Left colon (tissue), 2 donors: ENCODE results near the gene SFRP4. TPM values are rescaled to one million over a fixed set of nuclear protein-coding genes. Genes with fewer than 3 reads are reported as not detected.

Experiments used
- ATAC-seq: fragments of 200-7000 bp; cut with Tn5 transposase; one replicate; pipeline ENCODE4 v1.9.1; 2020; ENCODE audit warnings: mild to moderate bottlenecking, moderate library complexity
- DNase-seq, 2 donors: peaks; one replicate each; pipeline ENCODE4 v3.0.0-alpha.2; 2020
- intact Hi-C, 2 donors: fragments of 100-400 bp; cut with DNase I in 1 of 2; cut with micrococcal nuclease in 1 of 2; formaldehyde crosslinking; loops; one replicate each; pipeline versions ENCODE4 v1.11.2 to v1.14.0; 2022; cut with DNase I, micrococcal nuclease
- total RNA-seq, 2 donors: library from RNA; stranded (reverse); fragmentation: NEBNext Ultra II Directional; extraction: Animal tissue kit (Norgen Biotek cat#: 25700); gene quantifications; one replicate each; pipeline ENCODE4 v1.2.1, GENCODE V29; 2021
- donor health status: DM: no; HTN: no; CAD: no.
- donor health status: DM: yes; HTN: yes; CAD: no.

SFRP4 gene
- total RNA-seq, 2 donors from 2014 or later, result 0.39 to 0.43 TPM

DNA sequence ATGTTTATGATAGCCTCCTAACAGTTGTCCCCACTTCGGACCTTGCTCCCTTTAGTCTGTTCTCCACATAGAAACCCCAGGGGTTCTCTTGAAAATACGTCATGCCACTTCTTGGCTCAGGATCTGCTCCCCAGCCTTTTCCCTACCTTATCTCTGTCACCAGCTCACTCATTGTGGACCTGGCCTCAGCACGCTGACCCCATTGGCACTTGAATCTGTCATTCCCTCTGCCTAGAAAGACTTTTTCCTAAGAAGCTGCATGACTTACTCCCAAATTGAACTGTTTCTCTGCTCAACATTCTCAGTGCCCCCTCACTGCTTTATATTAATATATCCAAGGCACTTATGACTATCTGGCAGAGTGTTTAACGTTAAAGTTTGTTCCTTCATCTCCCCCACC lies 12.3 kb upstream of the SFRP4 start:
- ATAC-seq, result no peak
- intact Hi-C loops, result no loop called here
- DNase-seq, result no peak

DNA sequence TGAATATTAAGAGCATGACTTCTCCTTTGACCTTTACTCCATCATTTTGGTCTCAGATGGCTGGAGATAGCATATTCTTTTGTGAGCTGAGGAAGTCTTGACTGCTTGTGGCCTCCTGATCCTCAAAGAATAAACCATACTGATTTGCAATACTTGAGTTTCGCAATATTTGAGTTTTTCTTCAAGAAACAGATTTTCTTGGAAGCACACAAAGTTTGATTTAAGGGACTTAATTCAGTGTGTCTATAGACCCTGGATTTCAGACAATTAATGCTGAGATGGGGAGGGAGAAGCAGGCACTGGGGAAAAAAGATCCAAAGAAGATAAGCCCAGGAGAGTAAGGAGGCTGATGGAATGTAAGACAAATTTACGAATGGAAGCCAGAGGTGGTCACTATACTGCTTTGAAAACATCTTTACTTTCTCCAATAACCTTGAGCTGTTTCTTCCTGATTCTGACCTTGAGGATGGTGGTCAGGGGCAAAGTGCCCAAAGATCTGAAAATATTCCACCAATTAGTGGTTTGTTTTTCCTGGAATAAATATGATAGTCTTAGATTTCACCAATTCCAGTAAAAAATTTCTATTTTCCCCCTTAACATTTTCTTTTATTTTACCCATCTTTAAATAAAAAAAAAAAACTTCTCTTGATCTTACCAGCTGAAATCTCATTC lies 11.3 kb upstream of the SFRP4 start:
- no peak for DNase-seq
- intact Hi-C loops, result no loop called here
- ATAC-seq, result no peak

DNA sequence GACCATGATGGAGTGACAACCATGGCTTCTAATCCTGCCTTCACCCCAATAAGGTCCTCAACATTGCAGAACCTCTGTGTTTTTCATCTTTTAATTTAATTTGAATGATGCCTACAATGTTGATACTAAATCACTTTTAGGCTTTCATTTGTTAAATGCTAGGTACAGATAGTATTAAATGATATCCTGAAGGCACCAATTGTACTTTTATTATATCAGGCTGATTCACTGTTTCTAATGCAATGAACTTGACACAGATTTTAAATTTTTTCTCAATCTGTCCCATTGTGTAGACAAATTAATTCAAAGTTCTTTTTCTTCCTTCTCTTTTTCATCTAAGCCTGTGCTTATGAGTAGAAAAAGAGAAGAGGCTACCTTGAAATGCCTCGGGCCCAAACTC lies 9.0 kb upstream of the SFRP4 start:
- no peak for ATAC-seq
- intact Hi-C loops, result no loop called here
- no peak for DNase-seq

DNA sequence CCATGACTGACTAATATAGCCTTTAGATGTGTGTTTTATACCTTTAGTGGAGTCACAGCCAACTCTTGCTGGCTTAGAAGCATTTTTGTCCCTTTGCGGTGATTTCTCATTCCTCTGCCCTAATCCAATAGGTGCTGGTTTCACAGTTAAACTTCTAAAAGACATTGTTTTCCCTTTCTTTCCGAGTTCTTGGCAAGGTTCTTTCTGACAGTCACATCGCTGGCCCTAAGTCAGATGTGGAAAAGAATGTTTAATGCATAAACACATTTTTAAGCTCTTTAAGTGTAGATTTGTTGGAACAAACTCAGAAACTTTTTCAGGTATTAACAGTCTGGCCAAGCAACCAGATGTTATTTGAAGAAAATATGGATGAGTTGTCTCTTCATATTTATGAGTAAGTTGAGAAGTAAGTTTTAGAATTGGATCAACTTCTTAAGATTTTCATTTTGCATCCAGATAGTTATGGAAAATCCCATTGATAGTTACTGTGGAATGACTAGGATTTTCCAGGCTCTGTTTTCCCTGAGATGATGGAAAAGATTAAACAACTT lies 7.9 kb upstream of the SFRP4 start:
- intact Hi-C loops, result no loop called here
- no peak for ATAC-seq
- no peak for DNase-seq

DNA sequence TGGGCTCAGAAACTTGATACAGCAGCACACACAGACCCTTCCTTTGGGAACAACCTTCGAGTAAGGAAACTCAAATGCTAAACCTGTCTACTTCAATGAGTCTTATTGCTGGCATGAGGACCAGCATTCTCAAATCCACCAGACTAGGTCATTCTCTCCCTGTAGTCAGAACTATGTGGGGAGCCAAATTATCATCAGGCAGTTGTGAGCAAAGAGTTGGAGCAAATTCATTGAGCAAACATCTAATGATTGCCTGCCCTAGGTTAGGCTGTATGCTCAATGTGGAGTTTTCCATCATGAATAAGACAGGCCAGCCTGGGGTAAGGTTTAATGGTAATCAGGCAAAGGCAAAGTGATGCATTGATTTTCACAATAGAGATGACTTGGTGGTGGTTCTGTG lies 7.4 kb upstream of the SFRP4 start:
- DNase-seq (no peak), ATAC-seq (no peak)
- intact Hi-C loops, result no loop called here

DNA sequence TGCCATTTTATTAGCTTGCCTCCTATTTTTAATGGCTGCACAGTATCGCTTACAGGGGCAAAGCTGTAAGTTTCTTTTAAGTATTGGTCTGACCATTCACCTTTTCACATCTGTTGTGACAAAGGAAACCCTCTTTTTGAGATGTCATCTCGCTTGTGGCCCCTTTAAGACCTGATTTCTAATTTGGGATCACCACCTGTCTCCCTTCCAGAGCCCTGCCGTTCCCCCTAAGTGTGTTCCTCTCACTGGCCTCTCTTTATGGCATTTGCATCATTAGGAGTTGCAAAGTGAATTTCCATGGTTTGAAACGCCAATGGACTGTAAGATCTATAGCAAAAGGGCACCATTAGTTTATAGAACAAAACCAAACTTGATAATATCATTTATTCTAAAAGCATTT lies 5.3 kb upstream of the SFRP4 start:
- ATAC-seq (no peak), DNase-seq (no peak)
- intact Hi-C loops, result no loop called here

DNA sequence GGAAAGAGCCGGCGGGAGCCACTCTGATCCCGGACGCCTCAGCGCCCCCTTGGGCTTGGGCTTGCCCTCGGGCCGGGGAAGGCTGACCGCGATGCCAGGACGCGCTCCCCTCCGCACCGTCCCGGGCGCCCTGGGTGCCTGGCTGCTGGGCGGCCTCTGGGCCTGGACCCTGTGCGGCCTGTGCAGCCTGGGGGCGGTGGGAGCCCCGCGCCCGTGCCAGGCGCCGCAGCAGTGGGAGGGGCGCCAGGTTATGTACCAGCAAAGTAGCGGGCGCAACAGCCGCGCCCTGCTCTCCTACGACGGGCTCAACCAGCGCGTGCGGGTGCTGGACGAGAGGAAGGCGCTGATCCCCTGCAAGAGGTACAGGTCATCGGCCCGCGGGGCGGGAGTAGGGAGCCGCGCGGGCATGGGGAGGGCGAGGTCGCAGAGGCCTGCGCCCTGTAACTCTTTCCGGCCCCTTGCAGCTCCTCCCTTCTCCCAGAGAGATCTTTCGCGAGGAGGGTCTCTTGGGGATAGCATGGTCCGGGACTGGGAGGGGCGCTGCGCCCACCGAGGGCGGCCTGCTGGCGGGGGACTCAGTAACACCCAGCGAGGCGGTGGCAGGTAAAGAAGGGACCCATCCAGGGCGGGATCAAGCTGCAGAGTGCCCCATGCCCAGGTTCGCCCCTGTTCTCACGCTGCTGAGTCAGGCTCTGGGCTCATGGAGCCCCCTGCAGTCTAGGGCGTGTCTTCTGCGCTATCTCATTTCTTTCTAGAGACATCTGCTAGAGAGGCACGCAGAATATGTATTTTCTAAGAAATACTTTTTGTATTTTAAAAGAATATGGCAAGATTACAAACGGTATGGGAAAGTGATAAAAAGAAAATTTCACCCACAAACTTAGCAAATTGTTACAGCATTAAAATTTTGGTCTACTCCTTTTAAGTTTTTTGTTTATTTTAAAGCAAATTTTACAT lies 4.5 kb upstream of the SFRP4 start:
- peak; percentile 77 for ATAC-seq
- DNase-seq, result peak; percentile 49 to 63
- intact Hi-C loops, result no loop called here

DNA sequence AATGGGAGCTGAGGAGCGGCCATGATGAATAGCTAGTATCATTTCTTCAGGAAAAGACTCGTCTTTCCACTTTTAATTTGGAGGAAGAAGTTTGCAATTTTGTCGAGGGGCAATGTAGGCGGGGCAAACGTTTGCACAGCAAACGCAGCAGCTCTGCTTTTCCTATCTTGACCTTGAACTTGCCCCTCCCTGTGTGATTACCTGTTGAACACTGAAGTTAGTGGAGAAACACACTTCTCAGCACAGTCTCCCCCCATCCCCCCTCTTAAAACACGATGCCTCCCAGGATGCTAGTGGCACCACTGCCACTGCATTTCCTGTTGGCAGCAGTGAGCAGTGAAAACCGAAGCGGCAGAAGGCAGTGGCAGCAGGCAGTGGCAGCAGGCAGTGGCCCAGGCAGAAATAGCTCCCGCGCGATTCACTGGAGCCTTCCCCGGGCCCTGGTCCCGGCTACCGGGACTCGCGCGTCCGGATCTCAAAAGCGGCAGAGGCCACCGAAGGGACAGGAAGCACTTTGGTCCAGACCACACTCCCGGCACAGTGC lies 3.8 kb upstream of the SFRP4 start, which contains the start of gene EPDR1:
Gene EPDR1, plus strand, starts transcription at position 336 of the 544 bp plus-strand sequence. CDS start 300 bp downstream, outside the sequence.
- ATAC-seq (peak; percentile 86), DNase-seq (peak; percentile 66 to 67)
- intact Hi-C loops, result no loop called here

DNA sequence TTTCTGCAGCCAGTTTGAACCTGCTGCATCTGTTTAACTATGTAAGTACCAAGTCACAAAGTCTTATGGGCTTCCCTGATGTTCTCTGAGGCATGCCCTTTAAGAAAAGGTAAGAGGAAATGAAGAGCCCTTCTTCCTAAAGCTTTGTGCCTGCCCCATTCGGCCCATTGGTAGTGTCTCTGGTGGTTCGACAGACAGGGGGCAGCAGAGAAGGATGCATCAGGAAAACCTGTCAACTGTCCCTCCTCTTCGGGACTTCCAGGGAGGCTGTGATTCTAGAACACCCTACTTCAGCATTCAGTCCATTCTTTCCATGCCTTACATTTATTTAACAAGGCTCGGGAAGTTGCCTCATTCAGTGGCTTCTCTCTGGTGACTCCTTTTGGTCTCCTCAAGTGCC lies 1.9 kb upstream of the SFRP4 start:
- intact Hi-C loops, result no loop called here
- no peak for ATAC-seq
- no peak for DNase-seq

DNA sequence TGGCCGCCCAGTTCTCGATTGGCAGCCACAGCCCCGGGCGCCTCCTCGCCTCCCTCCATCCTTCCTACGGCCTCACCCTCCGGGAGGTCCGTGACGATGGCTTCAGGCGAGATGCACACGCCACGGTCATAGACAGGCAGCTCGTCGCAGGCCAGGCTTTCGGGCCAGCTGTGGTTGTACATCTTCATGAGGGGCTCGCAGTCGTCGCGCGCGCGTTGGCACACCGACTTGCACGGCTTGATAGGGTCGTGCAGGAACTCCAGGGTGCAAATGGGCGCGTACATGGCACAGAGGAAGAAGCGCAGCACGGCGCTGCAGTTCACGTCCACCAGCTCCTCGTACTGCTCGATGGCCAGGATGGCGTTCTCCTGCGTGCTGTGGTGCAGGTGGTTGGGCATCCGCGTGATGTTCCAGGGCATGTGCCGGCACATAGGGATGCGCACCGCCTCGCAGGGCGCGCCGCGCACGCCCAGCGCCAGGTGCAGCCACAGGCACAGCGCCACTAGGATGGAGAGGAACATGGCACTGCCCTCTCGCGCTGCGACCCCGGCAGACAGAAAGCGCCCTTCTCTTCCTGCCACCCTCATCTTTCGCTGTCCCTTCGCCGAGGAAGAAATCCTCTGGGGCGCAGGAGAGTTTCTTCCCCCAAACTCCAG lies 472 bp downstream of the SFRP4 start:
- intact Hi-C loops, result no loop called here
- DNase-seq, result peak in 1 of 2 donors; percentile 8

DNA sequence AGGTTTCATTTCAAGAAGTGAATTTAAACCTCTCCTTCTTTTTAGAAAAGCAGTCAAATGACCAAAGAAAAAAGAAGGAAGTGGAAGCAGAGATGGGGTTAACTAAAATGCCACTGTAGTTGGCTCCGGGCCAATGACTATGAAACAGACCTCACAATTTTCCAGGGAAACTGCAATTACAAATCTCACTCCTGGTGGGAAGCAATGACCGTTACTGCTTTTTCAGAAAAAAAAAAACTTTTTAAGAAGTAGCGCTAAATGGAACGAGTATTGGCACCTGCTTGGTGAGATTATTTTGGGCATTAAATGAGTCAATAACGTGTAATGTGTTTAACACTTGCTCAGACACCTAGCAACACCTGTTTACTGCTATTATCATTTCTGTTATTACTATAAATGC lies 1.2 kb downstream of the SFRP4 start:
- ATAC-seq (no peak), DNase-seq (peak in 1 of 2 donors; percentile 11)
- intact Hi-C loops, result no loop called here

More for the DNA sequence above, 472 bp downstream of the SFRP4 start:
- peak; percentile 15 for ATAC-seq

DNA sequence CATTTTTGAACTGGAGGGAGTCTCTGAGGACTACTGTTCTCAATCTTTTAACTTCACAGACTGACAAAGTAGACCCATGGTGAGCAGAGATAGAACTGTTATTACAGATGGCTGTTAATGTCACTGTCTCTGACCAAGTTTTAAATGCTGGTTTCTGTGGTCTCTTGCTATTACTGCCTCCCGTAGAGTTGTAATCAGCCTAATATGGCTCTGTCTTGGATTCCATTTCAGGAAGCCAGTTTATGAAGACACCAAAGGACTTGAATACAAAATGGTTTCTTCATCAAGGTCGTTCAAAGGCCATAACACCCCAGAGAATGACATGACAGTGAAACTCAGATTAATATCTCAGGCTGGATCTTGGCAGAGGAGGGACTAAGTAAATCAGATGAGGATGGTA lies 3.9 kb downstream of the SFRP4 start:
- ATAC-seq (no peak), DNase-seq (no peak)
- intact Hi-C loops, result no loop called here

DNA sequence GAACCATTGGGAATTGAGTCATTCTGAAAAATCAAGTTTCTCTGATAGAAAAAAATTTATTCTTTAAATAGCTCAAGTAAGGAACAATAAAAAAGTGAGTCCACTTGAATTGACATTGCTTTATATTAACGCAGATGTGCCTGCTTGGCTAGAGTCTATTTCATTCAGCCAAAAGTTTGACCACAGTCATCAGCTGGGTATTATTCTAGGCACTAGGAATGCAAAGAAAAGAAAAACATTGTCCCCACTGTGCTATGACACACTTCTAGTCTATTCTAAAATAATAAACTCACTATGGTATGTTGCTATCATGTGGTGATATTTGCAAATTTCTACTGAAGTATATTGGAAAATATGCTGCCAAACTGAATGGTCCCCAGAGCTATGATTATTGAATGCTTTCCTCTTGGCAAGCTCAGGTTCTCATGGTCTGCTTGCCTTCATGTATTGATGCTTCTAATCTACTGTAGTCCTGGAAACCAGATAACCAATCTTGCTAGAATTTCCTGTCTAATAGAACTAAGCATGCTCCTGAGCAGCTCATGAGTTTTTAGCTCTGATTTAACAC lies 8.3 kb downstream of the SFRP4 start:
- ATAC-seq, result no peak
- intact Hi-C loops, result loop anchor here in 1 of 2 donors (10.0 kb wide), 1 partner anchor 196 kb away; no protein-coding TSS in a partner anchor
- DNase-seq, result no peak

DNA sequence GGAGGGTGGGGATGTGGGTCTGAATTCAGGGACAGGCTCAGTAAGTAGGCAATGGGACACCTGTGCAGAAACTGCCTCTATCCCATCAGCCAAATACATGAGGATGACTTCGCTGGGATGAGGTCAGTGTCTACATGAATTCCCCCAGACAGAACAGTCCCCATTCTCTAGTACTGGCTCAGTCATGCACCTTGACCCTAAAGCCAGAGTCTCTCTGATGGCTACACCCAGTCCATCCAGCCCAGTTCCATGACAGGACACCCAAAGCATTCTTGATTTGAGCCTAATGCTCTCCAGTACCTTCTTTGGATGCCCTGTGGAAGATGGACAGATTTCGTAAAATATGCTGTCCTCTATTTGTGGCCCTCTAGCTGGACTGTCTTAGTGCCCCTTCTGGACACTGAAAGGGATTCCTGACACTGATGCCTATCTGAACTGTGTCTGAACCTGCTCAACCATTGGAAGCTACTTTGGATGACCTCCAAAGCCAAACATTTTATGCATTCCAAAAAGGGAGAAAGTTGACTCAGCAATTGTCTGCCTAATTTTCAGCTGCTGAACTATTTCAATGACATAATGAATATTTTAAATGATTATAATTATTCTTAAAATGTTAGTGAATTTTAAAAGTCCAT lies 14.6 kb downstream of the SFRP4 start:
- intact Hi-C loops, result loop anchor here in 1 of 2 donors (5.0 to 10.0 kb wide), 2 partner anchors 203 to 320 kb away; no protein-coding TSS in a partner anchor
- DNase-seq (no peak), ATAC-seq (no peak)

DNA sequence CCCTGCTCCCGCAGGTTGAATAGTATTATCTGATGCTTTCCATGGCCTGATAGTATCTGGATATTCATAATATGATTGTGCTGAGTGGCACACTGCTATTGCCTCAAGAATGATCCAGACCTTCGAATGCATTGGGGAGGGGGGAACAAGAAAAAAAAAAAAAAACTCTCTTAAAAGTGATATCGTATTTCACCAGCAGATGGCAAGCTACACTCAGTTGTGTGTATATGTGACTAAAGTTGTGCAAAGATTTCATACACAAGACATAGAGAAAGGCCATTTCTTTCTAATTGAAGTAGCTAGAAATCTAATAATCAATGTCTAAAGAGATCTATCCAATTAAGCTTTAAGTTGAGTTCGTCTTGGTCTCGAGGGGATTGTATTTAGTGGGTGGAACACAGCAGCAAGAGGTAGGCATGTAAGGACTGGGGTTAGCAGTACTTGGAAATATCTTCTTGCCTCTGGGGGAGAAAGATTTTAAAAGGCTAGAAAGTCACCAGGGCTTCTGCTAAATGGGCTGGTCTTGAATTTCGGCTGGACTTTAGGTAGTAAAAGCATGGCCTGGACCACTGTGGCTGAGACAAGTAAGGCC lies 15.3 kb downstream of the SFRP4 start:
- ATAC-seq (peak; percentile 30), DNase-seq (no peak)
- intact Hi-C loops, result loop anchor here in 1 of 2 donors (5.0 to 10.0 kb wide), 2 partner anchors 203 to 321 kb away; no protein-coding TSS in a partner anchor

DNA sequence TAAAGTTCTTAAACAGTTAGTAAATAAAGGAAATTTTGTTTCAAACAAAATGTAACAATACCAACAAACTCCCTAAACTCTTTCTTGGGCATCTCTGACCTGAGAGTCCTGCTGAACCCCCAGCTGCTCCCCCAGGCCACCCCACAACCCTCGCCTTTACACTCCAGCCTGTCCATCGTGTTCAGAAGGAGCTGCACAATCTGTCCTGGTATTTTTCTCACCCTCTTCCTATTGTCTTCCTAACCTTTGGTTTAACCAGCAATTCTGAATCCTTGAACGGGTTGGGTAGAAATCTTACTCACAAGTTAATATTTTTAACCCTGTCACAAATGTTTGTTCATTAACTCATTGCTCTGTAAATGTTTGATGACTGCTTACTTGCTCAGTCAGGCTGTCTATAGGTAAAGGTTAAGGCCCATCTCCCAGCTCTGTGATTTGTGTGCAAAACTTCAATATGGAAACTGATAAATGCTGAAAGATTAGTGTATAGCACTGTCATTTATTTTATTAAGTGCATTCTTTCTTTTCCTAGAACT lies 16.8 kb downstream of the SFRP4 start:
- no peak for ATAC-seq
- intact Hi-C loops, result loop anchor here in 1 of 2 donors (5.0 to 10.0 kb wide), 2 partner anchors 205 to 323 kb away; no protein-coding TSS in a partner anchor

DNA sequence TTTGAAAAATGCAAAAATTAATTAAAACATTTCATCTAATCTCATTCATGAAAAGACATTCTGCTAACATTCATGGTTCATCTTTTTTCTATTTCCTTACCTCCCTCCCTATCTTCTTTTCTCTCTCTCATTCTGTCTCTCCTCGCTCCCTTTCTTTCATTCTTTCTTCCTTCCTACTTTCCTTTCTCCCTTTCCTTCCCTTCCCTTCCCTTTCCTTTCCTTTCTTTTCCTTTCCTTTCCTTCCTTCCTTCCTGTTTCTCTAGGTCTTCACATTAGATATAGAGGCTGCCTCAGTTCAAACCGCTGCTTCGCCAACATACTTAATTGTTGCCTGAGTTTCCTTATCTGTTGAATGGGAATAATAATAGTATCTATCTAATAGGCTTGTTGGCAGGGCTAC lies 21.9 kb downstream of the SFRP4 start:
- DNase-seq (no peak), ATAC-seq (no peak)
- intact Hi-C loops, result no loop called here

More for the DNA sequence above, 16.8 kb downstream of the SFRP4 start:
- DNase-seq, result no peak
